HTERT RPE-1 (cell line): ENCODE results near the gene PGP.
"Not testable (repeated sequence)": the region's sequence is repeated elsewhere in the genome, so short reads cannot be mapped to it uniquely, and the experiment has no call there.

Experiments
- in situ Hi-C: fragments of 300-500 bp; cut with MboI; formaldehyde crosslinking; loops from 4 replicates; pipeline ENCODE4 v1.14.3; 2020; ENCODE audit warnings: low sequenced_read_pairs

Gene PGP

DNA sequence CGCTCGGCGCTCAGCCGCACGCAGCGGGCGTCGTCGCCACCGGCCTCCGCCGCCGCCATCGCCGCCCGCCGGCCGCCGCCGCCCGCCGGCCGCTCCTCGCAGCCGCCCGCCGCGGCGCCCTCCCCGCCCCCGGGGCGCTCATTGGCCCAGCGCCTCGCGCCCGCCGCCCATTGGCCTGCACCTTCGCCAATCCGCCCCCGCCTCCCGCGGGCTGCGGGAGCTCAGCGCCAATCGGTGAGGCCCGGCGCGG lies at the start of gene PGP:
Gene PGP, minus strand, starts transcription at position 122 of the 250 bp plus-strand sequence. Its CDS starts 63 bp downstream, at position 59.
- in situ Hi-C loops, result no loop called here

DNA sequence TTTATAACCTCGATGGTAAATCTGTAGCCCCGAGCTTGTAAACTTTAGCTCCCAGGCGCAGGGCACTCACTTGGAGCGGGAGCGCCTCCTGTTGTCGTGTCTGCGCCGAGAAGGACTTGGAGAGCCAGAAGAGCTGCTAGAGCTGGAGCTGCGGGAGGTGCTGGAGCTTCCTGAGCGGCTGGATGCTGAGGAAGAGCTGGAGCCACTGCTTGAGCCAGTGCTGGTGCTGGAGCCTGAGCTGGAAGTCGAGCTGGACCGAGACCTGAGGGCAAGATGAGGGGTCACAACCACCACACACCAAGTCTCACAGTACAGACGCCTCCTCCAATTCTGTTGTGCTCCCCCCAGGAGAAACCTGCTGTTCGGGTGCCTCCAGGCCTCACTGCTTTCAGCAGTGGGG lies 48.4 kb upstream of the PGP start:
- in situ Hi-C loops, result not testable (repeated sequence)

GRCh38 chr16:2260250-2260649 lies 45.6 kb upstream of the PGP start:
- in situ Hi-C loops, result no loop called here

- in situ Hi-C loops, result not testable (repeated sequence)
These were observed 43.9 kb upstream of the PGP start for GRCh38 chr16:2258530-2258929.

DNA sequence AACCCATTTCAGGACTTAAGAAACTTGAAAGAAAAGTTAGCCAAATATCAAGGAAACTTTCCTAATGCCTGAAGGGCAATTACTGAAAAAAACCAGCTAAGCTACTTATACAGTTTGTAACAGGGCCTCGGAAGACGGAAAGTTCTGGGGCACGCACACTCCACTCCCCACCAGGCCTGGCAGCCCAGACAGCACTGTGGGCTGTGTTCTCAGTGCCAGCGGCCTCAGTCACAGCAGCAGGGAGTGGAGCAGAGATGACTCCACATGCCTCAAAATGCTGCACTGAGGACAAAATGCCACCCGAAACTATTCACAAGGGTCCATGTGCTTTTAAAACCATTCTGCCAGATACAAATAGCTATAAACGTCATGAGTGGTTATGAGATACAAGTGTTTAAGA lies 43.1 kb upstream of the PGP start:
- in situ Hi-C loops, result no loop called here

- in situ Hi-C loops, result no loop called here
These were observed 42.0 kb upstream of the PGP start for GRCh38 chr16:2256531-2257140.

GRCh38 chr16:2253293-2253692 lies 38.7 kb upstream of the PGP start:
- in situ Hi-C loops, result no loop called here

DNA sequence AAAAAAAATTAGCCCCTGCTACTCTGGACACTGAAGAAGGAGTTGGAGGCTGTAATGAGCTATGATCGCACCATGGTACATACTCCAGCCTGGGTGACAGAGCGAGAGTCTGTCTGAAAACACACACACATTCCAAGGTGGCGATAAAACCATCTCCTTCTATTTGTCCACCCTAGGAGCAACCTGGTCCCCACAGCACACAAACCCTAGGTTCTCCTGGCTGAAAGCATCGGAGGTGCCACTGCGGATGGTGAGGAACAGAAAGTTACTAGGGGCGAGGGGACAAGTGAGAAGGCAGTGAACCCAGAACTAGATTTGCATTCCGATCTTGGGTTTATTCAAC lies 38.1 kb upstream of the PGP start:
- in situ Hi-C loops, result no loop called here

- in situ Hi-C loops, result no loop called here
These were observed 36.9 kb upstream of the PGP start, which contains the start of gene ECI1 for GRCh38 chr16:2251296-2252111. Gene ECI1 (minus strand): TSS chr16:2251587. CDS start chr16:2251566, 21 bp downstream.

GRCh38 chr16:2250652-2251295 lies 36.1 kb upstream of the PGP start:
- in situ Hi-C loops, result no loop called here

DNA sequence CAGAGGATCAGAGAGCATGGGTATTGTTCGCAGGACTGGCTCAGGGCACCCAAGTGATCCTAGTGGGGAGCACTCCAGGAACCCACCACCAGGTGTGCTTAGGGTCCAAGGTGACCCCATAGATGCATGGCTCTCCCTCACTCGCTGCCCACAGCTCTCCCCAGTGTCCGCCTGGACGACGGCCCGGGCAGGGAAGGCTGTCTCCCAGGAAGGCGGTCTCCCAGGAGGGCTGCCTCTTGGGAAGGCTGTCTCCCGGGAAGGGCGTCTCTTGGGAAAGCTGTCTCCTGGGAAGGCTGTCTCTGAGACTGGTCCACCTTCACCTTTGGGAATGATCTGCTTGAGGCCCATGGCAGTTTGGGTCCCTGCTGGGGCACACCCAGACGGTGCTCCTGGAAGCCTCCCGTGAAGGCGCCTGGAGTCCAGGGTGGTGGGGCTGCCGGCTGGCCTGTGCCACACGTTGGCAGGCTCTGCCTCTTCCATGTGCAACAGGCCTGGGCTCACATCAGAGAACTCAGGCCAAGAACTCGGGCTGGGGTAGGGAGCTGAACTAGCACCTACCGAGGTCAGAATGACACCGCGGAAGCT lies 31.8 kb upstream of the PGP start:
- in situ Hi-C loops, result no loop called here

DNA sequence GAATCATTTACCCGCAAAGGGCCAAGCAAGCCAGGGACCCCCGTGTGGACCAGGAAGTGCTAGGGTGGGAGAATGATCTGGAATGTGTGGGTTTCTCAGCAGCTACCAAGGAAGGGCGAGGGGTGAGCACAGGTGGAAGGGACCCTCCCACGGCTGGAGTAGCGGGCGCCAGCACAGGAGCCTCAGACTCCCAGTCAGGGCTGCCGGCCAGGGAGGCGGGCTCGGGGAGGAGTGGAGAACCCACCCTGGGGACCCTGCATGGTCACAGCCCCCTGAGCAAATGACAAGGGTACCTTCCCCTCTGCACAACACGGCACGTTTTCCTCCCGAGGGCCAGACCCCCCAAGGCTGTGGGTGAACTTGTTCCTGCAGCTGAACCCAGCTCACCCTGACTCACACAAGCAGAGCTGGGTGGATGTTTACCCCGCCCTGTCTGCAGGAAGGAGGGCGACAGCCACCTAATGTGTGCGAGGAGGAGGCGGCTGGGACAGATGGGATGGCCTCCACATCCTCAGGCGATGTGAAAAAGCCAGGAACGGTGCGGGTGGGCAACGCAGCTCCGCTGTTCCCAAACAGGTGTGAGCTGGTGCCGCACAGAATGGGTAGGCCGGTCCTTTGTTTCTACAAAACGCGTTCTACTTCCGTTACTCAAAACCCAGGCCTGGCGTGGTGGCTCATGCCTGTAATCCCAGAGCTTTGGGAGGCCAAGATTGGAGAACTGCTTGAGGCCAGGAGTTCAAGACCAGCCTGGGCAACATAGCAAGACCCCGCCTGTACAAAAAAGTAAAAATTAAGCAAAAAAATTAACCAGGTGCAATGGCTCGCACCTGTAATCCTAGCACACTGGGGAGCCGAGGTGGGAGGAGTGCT lies 30.5 kb upstream of the PGP start:
- in situ Hi-C loops, result no loop called here

GRCh38 chr16:2244301-2244700 lies 29.7 kb upstream of the PGP start:
- in situ Hi-C loops, result no loop called here

DNA sequence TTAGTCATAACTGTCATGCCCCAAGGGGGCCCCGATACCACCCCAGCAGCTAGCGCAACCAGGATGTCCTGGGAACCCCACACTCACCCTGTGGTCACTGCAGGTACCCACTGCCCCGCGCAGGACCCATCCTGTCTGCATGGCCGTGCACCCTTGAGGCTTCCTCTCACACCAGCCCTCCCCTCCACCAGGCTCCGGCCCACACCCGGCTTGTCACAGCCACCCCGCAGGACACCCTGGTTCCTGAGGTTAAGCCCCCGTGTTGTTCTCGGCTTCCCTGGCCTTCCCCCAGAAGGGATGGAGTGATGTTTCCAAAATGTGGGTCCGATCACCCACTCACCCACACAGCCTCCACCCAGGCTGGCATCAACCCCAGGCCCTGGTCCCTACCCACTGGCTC lies 29.1 kb upstream of the PGP start:
- in situ Hi-C loops, result no loop called here

GRCh38 chr16:2243031-2243528 lies 28.4 kb upstream of the PGP start:
- in situ Hi-C loops, result no loop called here

GRCh38 chr16:2242598-2242997 lies 28.0 kb upstream of the PGP start:
- in situ Hi-C loops, result no loop called here

- in situ Hi-C loops, result not testable (repeated sequence)
These were observed 25.7 kb upstream of the PGP start for GRCh38 chr16:2240331-2240730.

DNA sequence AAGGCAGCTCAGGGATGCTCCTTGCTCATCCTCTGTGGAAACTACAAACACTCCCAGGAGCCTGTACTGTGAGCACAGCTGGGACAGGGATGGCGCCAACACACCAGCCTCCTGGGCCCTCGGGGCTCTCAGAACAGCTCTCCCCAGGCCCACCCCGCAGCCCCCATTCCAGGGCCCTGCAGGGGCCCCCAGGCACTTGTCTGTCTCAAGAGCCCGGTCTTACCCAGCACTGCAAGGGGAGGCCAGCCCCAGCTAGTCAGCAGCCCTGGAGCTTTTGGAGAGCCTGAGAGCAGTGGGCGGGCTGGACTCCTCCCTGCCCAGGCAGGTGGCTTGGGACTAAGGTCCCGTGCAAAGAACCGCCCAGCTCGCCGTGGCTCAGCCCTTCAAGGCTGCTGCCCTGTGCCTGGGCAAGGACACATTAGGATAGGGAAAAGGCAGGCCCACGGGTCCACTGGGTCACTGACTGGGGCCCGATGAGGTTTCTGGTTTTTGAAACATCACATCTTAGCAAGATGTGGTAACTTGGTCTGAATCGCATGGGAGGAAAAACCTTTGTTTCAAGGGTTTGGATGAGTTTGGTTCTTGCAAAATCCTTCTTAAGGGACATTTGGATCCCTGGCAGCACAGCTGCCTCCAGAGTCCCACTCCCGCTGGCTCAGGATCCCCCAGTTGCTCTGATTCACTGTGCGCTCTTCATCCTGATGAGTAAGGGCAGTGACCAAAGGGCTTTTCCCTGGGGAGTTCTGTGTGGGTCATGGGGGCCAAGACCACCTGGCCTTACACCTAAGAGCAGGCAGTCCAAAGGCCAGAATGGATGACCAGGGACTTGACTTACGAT lies 24.4 kb upstream of the PGP start:
- in situ Hi-C loops, result no loop called here

DNA sequence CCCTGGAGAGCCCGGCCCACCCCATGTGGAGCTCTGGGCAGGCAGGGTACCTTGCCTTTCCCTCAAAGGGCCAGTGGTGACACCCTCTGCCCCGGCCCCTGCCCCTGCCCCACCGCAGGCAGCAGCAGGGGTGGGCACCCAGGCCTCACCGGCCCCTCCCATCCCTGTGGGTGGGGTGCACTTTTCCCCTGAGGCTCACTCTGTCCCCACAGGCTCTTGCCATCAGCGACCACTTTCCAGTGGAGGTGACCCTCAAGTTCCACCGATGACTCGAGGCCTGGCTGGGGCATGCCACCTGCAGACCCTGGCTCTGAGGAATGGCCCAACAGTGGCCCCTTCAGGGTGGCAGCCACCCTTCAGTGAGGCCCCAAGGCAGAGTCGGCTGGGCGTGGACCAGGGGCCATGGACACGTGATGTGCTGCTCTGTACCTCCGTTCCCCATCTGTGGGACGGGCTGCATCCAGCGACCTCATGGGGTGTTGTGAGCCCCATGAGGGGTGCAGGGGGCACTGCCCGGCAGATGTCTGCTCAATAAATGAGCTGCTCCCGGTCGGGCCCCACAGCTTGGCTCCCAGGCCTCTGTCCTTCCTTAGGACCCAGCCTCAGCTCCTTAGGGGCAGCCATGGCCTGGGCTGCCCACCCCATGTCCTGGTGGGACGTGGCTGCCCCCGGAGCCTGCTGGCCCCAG lies 23.7 kb upstream of the PGP start:
- in situ Hi-C loops, result no loop called here
